Loucy (cell line): ENCODE measurements around the gene PSMG4.

Experiments
- CTCF ChIP-seq: fragments of 200-600 bp; sonication (generic); conservative IDR thresholded peaks from 2 replicates; pipeline ENCODE4 v1.5.1; 2014; ENCODE audit warnings: mild to moderate bottlenecking, antibody characterized with exemption, low read length
- EZH2phosphoT487 ChIP-seq: fragments of 200-600 bp; IDR thresholded peaks from 2 replicates; pipeline ENCODE4 v1.6.1; 2018; ENCODE audit warnings: antibody characterized with exemption, mild to moderate bottlenecking, moderate library complexity, borderline replicate concordance

DNA sequence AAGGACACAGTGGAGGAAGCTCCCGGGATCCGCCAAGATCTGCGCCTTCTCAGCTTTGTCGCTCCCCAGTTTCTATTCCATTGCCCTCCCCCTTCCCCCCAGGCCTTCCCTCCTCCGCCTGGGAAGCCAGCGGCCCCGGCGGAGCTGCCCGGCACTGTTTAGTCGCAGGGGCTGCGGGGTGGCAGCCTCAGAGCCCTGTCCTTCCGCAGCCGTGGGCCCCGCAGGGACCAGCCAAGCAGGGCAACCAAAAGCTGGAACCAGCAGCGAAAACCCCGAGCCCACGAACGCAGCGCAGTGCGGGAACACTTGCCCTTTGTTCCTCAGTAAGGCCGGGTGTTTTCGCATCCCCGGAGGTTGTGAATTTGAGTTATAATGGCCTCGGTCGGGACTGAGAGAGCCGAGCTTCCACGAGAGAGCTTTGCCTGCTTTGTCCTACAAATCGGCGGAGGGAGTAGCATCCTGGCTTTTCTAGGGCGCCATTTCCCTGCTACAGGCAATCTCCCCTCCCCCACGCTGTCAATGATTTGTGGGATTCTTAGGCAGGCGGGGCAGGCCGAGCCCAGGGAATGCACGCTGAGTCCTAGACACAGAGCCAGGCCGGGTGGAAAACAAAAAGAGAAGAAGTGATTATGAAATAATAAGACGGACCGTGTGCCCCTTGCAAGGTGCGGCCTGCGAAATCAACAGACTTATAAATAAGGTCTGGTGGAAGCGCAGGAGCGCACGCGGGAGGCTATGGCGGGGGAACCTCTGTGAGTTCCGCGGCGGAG lies 27.3 kb upstream of the PSMG4 start:
- TF ChIP-seq CTCF (no peak), EZH2phosphoT487 (no peak)
